NCI-H1930 (cell line): ENCODE data around the gene DPY19L3.
"Not testable (repeated sequence)": the region's sequence is repeated elsewhere in the genome, so short reads cannot be mapped to it uniquely, and the experiment has no call there.

Experiments used
- DNase-seq, 2 experiments: peaks; one replicate each; lab custom pipeline; 2025; lab: John Stamatoyannopoulos, UW

The DPY19L3 gene

GRCh38 chr19:32405431-32406160 is at the start of gene DPY19L3:
DPY19L3 (plus strand) TSS chr19:32405770; CDS start chr19:32408254, 2,484 bp downstream.
- peak; percentile 92 to 95 for DNase-seq

GRCh38 chr19:32357720-32358119 is 47.9 kb upstream of the DPY19L3 start:
- DNase-seq, result no peak

- no peak for DNase-seq
Observed at GRCh38 chr19:32358321-32358720, 47.2 kb upstream of the DPY19L3 start.

- DNase-seq, result no peak
Observed at GRCh38 chr19:32359581-32359980, 46.0 kb upstream of the DPY19L3 start.

- DNase-seq, result no peak
Observed at GRCh38 chr19:32361574-32362317, 43.8 kb upstream of the DPY19L3 start.

- no peak for DNase-seq
Observed at GRCh38 chr19:32362318-32362691, 43.3 kb upstream of the DPY19L3 start.

- no peak for DNase-seq
Observed at GRCh38 chr19:32363175-32363574, 42.4 kb upstream of the DPY19L3 start.

- no peak for DNase-seq
Observed at GRCh38 chr19:32363632-32364031, 41.9 kb upstream of the DPY19L3 start.

GRCh38 chr19:32364040-32364439 is 41.5 kb upstream of the DPY19L3 start:
- no peak for DNase-seq

GRCh38 chr19:32367063-32367462 is 38.5 kb upstream of the DPY19L3 start:
- DNase-seq, result no peak

GRCh38 chr19:32367948-32368536 is 37.5 kb upstream of the DPY19L3 start:
- DNase-seq, result no peak

GRCh38 chr19:32368787-32369186 is 36.8 kb upstream of the DPY19L3 start:
- no peak for DNase-seq

GRCh38 chr19:32372726-32373517 is 32.6 kb upstream of the DPY19L3 start:
- DNase-seq, result no peak

GRCh38 chr19:32373585-32374295 is 31.8 kb upstream of the DPY19L3 start:
- DNase-seq, result peak in 1 of 2 experiments; percentile 27

GRCh38 chr19:32374362-32374761 is 31.2 kb upstream of the DPY19L3 start:
- not testable (repeated sequence) for DNase-seq

GRCh38 chr19:32377088-32377487 is 28.5 kb upstream of the DPY19L3 start:
- DNase-seq, result not testable (repeated sequence)

GRCh38 chr19:32380269-32380668 is 25.3 kb upstream of the DPY19L3 start:
- no peak for DNase-seq

GRCh38 chr19:32387701-32388392 is 17.7 kb upstream of the DPY19L3 start:
- no peak for DNase-seq

GRCh38 chr19:32388393-32388855 is 17.1 kb upstream of the DPY19L3 start:
- no peak for DNase-seq

- no peak for DNase-seq
Observed at GRCh38 chr19:32392901-32393300, 12.7 kb upstream of the DPY19L3 start.
